ENCODE results near the gene IL1RAPL1.

DNA sequence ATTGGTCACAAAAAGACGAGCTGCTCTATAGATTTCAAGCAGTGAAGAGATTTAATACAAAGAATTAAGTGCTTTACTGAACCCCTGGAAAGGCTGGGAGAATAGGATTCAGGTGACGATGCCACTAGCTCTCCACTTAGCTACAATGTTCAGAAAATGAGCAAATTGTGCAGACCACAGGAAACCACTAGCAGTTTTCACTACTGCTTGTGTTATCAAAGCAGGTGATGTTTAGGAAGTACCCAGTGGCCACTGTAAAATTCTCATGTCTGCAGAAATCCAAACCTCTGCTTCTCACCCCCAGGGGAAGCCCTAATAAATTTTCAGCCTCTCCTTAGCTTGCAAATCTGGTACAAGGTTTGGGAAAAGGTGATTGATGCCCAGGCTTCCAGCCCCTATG lies 165.1 kb downstream of the IL1RAPL1 start:
- TF ChIP-seq CTCF (conservative IDR thresholded peaks at IDR 0.05; ENCODE audit: low read length): no peak
- TF ChIP-seq EZH2phosphoT487 (IDR thresholded peaks at IDR 0.05; ENCODE audit: borderline replicate concordance): no peak
